Tibial nerve (tissue), 4 donors: ENCODE data around the gene DZIP1L. TPM values are rescaled to one million over a fixed set of nuclear protein-coding genes. Genes with fewer than 3 reads are reported as not detected.

ENCODE experiments used
- DNase-seq, 2 donors: peaks; one replicate each; pipeline ENCODE4 v3.0.0-alpha.2; 2019; ENCODE audit warnings: low spot score in 2 of 2
- H3K27ac ChIP-seq, 4 donors: fragments of 200-600 bp; sonication (generic) in 3 of 4; one replicate each; pipeline ENCODE4 v1.5.1; 2017 to 2019; ENCODE audit warnings: mild to moderate bottlenecking in 1 of 4
- H3K27me3 ChIP-seq, 2 donors: fragments of 200-600 bp; sonication (generic) in 1 of 2; one replicate each; pipeline versions ENCODE4 v1.5.1 to v1.6.0; 2017 to 2019
- H3K36me3 ChIP-seq, 3 donors: fragments of 200-600 bp; sonication (generic); one replicate each; pipeline ENCODE4 v1.5.1; 2018 to 2019
- H3K4me1 ChIP-seq, 4 donors: fragments of 200-600 bp; sonication (generic) in 3 of 4; one replicate each; pipeline ENCODE4 v1.5.1; 2017 to 2019
- H3K4me3 ChIP-seq, 4 donors: fragments of 200-600 bp; sonication (generic) in 3 of 4; one replicate each; pipeline ENCODE4 v1.5.1; 2017 to 2019; ENCODE audit warnings: mild to moderate bottlenecking in 1 of 4, moderate library complexity in 1 of 4
- H3K9me3 ChIP-seq, 4 donors: fragments of 200-600 bp; sonication (generic) in 3 of 4; one replicate each; pipeline ENCODE4 v1.5.1; 2017 to 2019
- EP300 ChIP-seq, 2 donors: sonication (generic); formaldehyde crosslinking; IDR thresholded peaks; one replicate each; pipeline ENCODE4 v1.6.1; 2017; ENCODE audit warnings: antibody characterized with exemption in 2 of 2, mild to moderate bottlenecking in 1 of 2
- POLR2A ChIP-seq, 2 donors: fragments of 450-650 bp; IDR thresholded peaks; one replicate each; pipeline ENCODE4 v1.6.1; 2017; ENCODE audit warnings: antibody characterized with exemption in 2 of 2, mild to moderate bottlenecking in 2 of 2, moderate library complexity in 2 of 2
- WGBS, 2 donors: methylation state at CpG; one replicate each; pipeline ENCODE4 v1.1.5; 2018; 5-methylcytosine and 5-hydroxymethylcytosine counted together
- total RNA-seq, 4 donors: library from RNA; depleted of rRNA; stranded (reverse); fragments of >200 nt; gene quantifications; one replicate each; pipeline ENCODE4 v1.1.0, GENCODE V29; 2016
- TF ChIP-seq, protein P1 (sequence below), 5 experiments: fragments of 200-600 bp in 3 of 5; fragments of 450-650 bp in 2 of 5; sonication (generic) in 3 of 5; IDR thresholded peaks; one replicate each; pipeline ENCODE4 v1.5.1; 2016 to 2019; ENCODE audit warnings: antibody characterized with exemption in 5 of 5, mild to moderate bottlenecking in 3 of 5, moderate library complexity in 2 of 5

The DZIP1L gene
- total RNA-seq, 4 donors from 2014 or later = 40.2 to 64.5 (median 42.8) TPM

DNA sequence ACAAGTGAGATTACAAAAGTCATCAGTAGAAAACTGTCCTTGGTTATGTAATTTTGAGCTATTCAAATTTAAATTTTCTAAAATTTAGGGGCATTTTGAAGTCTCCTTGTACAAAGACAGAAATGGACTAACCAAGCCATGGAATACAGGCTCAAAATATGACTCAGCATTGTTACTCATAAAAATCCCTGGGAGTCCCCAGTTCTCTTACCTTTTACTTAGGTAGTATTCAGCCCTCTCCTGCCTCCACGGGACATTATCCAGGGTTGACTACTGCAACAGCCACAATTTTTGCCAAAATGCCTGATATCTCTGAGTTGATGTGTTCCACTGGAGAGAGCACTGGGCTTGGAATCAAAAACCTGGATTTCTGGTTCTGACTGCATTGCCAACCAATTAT lies 80.5 kb downstream of the DZIP1L start:
- Histone ChIP-seq H3K27me3 (no peaks in the 10 kb centered on the region), H3K27ac (no peak overlapping the region), H3K4me1 (no peaks in the 10 kb centered on the region), H3K36me3 (peaks cover 0 to 10% (median 0%) of the 10 kb centered on the region in 3 donors), H3K4me3 (no peak overlapping the region), H3K9me3 (no peaks in the 10 kb centered on the region)
- WGBS, 2 donors = 96% methylated on average over 1 of the region's 1 CpG
- no peak for TF ChIP-seq EP300 (IDR thresholded peaks at IDR 0.05)
- TF ChIP-seq, protein P1, sequence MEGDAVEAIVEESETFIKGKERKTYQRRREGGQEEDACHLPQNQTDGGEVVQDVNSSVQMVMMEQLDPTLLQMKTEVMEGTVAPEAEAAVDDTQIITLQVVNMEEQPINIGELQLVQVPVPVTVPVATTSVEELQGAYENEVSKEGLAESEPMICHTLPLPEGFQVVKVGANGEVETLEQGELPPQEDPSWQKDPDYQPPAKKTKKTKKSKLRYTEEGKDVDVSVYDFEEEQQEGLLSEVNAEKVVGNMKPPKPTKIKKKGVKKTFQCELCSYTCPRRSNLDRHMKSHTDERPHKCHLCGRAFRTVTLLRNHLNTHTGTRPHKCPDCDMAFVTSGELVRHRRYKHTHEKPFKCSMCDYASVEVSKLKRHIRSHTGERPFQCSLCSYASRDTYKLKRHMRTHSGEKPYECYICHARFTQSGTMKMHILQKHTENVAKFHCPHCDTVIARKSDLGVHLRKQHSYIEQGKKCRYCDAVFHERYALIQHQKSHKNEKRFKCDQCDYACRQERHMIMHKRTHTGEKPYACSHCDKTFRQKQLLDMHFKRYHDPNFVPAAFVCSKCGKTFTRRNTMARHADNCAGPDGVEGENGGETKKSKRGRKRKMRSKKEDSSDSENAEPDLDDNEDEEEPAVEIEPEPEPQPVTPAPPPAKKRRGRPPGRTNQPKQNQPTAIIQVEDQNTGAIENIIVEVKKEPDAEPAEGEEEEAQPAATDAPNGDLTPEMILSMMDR (IDR thresholded peaks at IDR 0.05) = no peak
- no peak for TF ChIP-seq POLR2A (IDR thresholded peaks at IDR 0.05)
- no peak for DNase-seq

DNA sequence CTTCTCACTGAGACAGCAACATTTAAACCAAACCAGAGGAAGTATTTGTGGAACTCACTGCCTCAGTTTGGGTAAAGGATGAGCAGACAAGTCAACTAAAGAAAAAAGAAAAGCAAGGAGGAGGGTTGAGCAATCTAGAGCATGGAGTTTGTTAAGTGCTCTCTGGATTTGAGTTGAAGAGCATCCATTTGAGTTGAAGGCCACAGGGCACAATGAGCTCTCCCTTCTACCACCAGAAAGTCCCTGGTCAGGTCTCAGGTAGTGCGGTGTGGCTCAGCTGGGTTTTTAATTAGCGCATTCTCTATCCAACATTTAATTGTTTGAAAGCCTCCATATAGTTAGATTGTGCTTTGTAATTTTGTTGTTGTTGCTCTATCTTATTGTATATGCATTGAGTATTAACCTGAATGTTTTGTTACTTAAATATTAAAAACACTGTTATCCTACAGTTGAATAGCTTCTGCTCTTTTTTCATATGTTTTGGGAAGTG lies 82.2 kb downstream of the DZIP1L start:
- 91 to 96% methylated on average over 2 of the region's 2 CpGs for WGBS, 2 donors
- no peak overlapping the region for H3K27ac ChIP-seq

DNA sequence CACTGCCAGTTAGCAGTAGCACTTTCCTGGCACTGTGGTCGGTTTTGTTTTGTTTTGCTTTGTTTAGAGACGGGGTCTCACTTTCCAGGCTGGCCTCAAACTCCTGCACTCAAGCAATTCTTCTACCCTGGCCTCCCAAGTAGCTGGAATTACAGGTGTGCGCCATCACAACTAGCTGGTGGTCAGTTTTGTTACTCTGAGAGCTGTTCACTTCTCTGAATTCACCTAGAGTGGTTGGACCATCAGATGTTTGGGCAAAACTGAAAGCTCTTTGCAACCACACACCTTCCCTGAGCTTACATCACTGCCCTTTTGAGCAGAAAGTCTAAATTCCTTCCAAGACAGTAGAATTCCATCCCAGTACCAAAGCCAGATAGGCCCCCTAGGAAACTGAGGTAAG lies 82.8 kb downstream of the DZIP1L start:
- no peaks in the 10 kb centered on the region for H3K4me1 ChIP-seq

More for the DNA sequence above, 82.2 kb downstream of the DZIP1L start:
- no peak overlapping the region for H3K4me3 ChIP-seq
- H3K9me3 ChIP-seq = no peaks in the 10 kb centered on the region
- H3K4me1 ChIP-seq = no peaks in the 10 kb centered on the region
- H3K36me3 ChIP-seq = peaks cover 0 to 15% (median 0%) of the 10 kb centered on the region in 3 donors
- no peak for TF ChIP-seq EP300 (IDR thresholded peaks at IDR 0.05)
- TF ChIP-seq, protein P1 (IDR thresholded peaks at IDR 0.05) = no peak
- no peak for TF ChIP-seq POLR2A (IDR thresholded peaks at IDR 0.05)
- H3K27me3 ChIP-seq = no peaks in the 10 kb centered on the region
- no peak for DNase-seq

DNA sequence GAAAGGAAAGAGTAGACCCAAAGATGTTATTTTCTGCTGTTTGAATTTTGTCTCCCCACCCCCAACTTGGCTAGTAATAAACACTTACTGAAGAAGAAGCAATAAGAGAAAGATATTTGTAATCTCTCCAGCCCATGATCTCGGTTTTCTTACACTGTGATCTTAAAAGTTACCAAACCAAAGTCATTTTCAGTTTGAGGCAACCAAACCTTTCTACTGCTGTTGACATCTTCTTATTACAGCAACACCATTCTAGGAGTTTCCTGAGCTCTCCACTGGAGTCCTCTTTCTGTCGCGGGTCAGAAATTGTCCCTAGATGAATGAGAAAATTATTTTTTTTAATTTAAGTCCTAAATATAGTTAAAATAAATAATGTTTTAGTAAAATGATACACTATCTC lies 83.9 kb downstream of the DZIP1L start:
- H3K9me3 ChIP-seq = no peaks in the 10 kb centered on the region
- H3K27me3 ChIP-seq = no peaks in the 10 kb centered on the region
- DNase-seq = no peak
- no peak for TF ChIP-seq EP300 (IDR thresholded peaks at IDR 0.05)
- TF ChIP-seq, protein P1 (IDR thresholded peaks at IDR 0.05) = no peak
- TF ChIP-seq POLR2A (IDR thresholded peaks at IDR 0.05) = no peak
- H3K4me1 ChIP-seq = no peaks in the 10 kb centered on the region
- peaks cover 0 to 15% (median 0%) of the 10 kb centered on the region in 3 donors for H3K36me3 ChIP-seq
- no peak overlapping the region for H3K4me3 ChIP-seq
- no peak overlapping the region for H3K27ac ChIP-seq
- WGBS, 2 donors = 88 to 90% methylated on average over 3 of the region's 3 CpGs

More for the DNA sequence above, 82.8 kb downstream of the DZIP1L start:
- H3K27ac ChIP-seq = no peak overlapping the region
- DNase-seq = no peak
- peaks cover 0 to 15% (median 0%) of the 10 kb centered on the region in 3 donors for H3K36me3 ChIP-seq
- H3K9me3 ChIP-seq = no peaks in the 10 kb centered on the region
- no peak overlapping the region for H3K4me3 ChIP-seq
- WGBS, 2 donors = 87 to 88% methylated on average over 3 of the region's 3 CpGs
- H3K27me3 ChIP-seq = no peaks in the 10 kb centered on the region
- no peak for TF ChIP-seq POLR2A (IDR thresholded peaks at IDR 0.05)
- TF ChIP-seq, protein P1 (IDR thresholded peaks at IDR 0.05) = no peak
- TF ChIP-seq EP300 (IDR thresholded peaks at IDR 0.05) = no peak

DNA sequence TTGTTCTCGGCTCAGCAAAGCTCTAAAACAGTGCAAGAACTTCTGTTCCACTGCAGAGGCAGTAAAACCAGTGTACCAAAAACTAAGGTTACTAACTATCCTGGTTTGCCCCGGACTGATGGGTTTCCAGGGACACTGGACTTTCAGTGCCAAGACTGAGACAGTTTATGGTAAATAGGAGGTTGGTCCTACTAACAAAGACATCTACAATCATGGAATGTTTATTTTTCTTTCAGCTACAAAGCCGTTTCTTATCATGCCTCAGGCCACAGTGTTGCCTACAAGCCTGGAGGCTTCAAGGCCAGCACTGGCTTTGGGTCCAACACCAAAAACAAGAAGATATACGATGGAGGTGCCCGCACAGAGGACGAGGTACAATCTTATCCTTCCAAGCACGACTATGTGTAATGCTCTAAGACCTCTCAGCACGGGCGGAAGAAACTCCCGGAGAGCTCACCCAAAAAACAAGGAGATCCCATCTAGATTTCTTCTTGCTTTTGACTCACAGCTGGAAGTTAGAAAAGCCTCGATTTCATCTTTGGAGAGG lies 84.6 kb downstream of the DZIP1L start:
- H3K9me3 ChIP-seq = no peaks in the 10 kb centered on the region
- H3K36me3 ChIP-seq = peaks cover 0 to 18% (median 0%) of the 10 kb centered on the region in 3 donors
- no peak overlapping the region for H3K4me3 ChIP-seq
- H3K27ac ChIP-seq = no peak overlapping the region
- no peaks in the 10 kb centered on the region for H3K4me1 ChIP-seq
- no peak for DNase-seq
- TF ChIP-seq EP300 (IDR thresholded peaks at IDR 0.05) (no peak), POLR2A (IDR thresholded peaks at IDR 0.05) (no peak)
- TF ChIP-seq, protein P1 (IDR thresholded peaks at IDR 0.05) = no peak
- no peaks in the 10 kb centered on the region for H3K27me3 ChIP-seq
- WGBS, 2 donors = 85 to 87% methylated on average over 11 of the region's 11 CpGs
